GM23338 (cell line): Measurements from ENCODE around the gene HACD3.

ENCODE experiments used
- CREB1 ChIP-seq: fragments of 250-450 bp; sonication (Bioruptor Pico); IDR thresholded peaks from 2 replicates; pipeline ENCODE4 v1.5.0; 2020; ENCODE audit warnings: low read depth, mild to moderate bottlenecking, moderate library complexity
- CTCF ChIP-seq, 2 experiments: fragments of 200-600 bp in 1 of 2; sonication (generic) in 1 of 2; conservative IDR thresholded peaks; 2 replicates each; pipeline versions ENCODE4 v1.5.1 to v1.6.1; 2016 to 2017; ENCODE audit warnings: antibody characterized with exemption in 2 of 2, low read depth in 2 of 2, mild to moderate bottlenecking in 2 of 2, moderate library complexity in 1 of 2
- ETS1 ChIP-seq: IDR thresholded peaks from 2 replicates; pipeline ENCODE4 v1.6.1; 2016; ENCODE audit warnings: antibody characterized with exemption
- EZH2 ChIP-seq: fragments of 200-600 bp; sonication (generic); IDR thresholded peaks from one replicate; pipeline ENCODE4 v1.8.0; 2017; ENCODE audit warnings: antibody characterized with exemption, mild to moderate bottlenecking, low read depth; ENCODE audit not compliant: unreplicated experiment
- EZH2phosphoT487 ChIP-seq: fragments of 200-600 bp; sonication (generic); IDR thresholded peaks from one replicate; pipeline ENCODE4 v1.8.1; 2018; ENCODE audit warnings: antibody characterized with exemption; ENCODE audit not compliant: unreplicated experiment
- JUNB ChIP-seq: IDR thresholded peaks from one replicate; pipeline ENCODE4 v1.6.1; 2016; ENCODE audit warnings: antibody characterized with exemption; ENCODE audit not compliant: unreplicated experiment
- NANOG ChIP-seq: IDR thresholded peaks from 2 replicates; pipeline ENCODE4 v1.6.1; 2016; ENCODE audit warnings: antibody characterized with exemption, borderline replicate concordance
- POLR2AphosphoS5 ChIP-seq: IDR thresholded peaks from 2 replicates; pipeline ENCODE4 v1.6.1; 2016; ENCODE audit warnings: antibody characterized with exemption, low read depth
- REST ChIP-seq: IDR thresholded peaks from one replicate; pipeline ENCODE4 v1.6.1; 2018; ENCODE audit warnings: antibody characterized with exemption; ENCODE audit not compliant: unreplicated experiment
- STAT1 ChIP-seq: IDR thresholded peaks from one replicate; pipeline ENCODE4 v1.6.1; 2016; ENCODE audit warnings: antibody characterized with exemption; ENCODE audit not compliant: unreplicated experiment
- ZNF114 ChIP-seq: fragments of 250-450 bp; sonication (Bioruptor Pico); IDR thresholded peaks from 2 replicates; pipeline ENCODE4 v1.5.0; 2020; ENCODE audit warnings: mild to moderate bottlenecking, moderate library complexity
- ZNF462 ChIP-seq: fragments of 250-450 bp; sonication (Bioruptor Pico); IDR thresholded peaks from 2 replicates; pipeline ENCODE4 v1.5.0; 2020; ENCODE audit warnings: mild to moderate bottlenecking, moderate library complexity

GRCh38 chr15:65576664-65577063 is 46.4 kb downstream of the HACD3 start:
- no peak for TF ChIP-seq CTCF (conservative IDR thresholded peaks at IDR 0.05; ENCODE audit: low read depth in 2 of 2)
- TF ChIP-seq CREB1 (CRISPR knock-in tag), result no peak
- no peak for TF ChIP-seq POLR2AphosphoS5
- TF ChIP-seq EZH2, result no peak
- no peak for TF ChIP-seq REST
- TF ChIP-seq EZH2phosphoT487, result no peak
- TF ChIP-seq JUNB, result no peak
- TF ChIP-seq NANOG, result no peak
- no peak for TF ChIP-seq ETS1
- TF ChIP-seq ZNF462 (CRISPR knock-in tag), result no peak
- TF ChIP-seq STAT1, result no peak
- TF ChIP-seq ZNF114 (CRISPR knock-in tag), result no peak
